ENCODE results near the gene DESI1. TPM values are rescaled to one million over a fixed set of nuclear protein-coding genes. Genes with fewer than 3 reads are reported as not detected.

DESI1 gene
- polyA plus RNA-seq, 1 of the 3 experiments (the other 2 are of a cell fraction) = 8.2 TPM

DNA sequence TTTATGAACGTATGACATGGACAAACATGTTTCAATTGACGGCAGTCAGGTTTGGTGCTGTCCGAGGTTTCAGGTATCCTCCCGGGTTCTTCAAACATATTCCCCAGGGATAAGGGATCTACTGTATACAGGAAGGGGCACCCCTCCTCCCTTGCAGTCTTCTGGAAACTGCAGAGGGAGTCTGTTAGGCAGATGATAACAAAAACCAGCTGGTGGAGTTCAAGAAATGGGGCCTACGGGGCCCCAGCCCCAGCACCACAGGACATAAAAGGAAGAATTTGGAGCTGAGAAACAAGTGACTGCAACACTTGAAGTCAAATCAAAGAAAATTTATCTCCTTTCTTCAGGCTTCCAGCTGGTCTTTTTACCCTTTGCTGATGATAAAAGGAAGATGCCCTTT is 35.7 kb upstream of the DESI1 start:
- no peaks in the 10 kb centered on the region for H3K27me3 ChIP-seq (ENCODE audit: insufficient read depth)
- H3K9me3 ChIP-seq = no peaks in the 10 kb centered on the region
- 82% methylated on average over 5 of the region's 5 CpGs for WGBS (ENCODE audit: low lambda C conversion rate)
- no peaks in the 10 kb centered on the region for H3K4me1 ChIP-seq (ENCODE audit: control insufficient read depth in 1 of 2, insufficient read depth in 2 of 2, low read depth in 1 of 2, low read length in 1 of 2)
- TF ChIP-seq CHD2 (IDR thresholded peaks at IDR 0.05; ENCODE audit: low read length, partially characterized antibody) (no peak), SIN3A (IDR thresholded peaks at IDR 0.05; ENCODE audit: borderline replicate concordance, low read depth, low read length) (no peak), RFX5 (IDR thresholded peaks at IDR 0.05; ENCODE audit: low read length) (no peak), MXI1 (IDR thresholded peaks at IDR 0.05; ENCODE audit: low read depth, low read length) (no peak), YY1 (IDR thresholded peaks at IDR 0.05; ENCODE audit: low read depth) (no peak), TEAD4 (IDR thresholded peaks at IDR 0.05; ENCODE audit: borderline replicate concordance, insufficient read depth) (no peak), EZH2phosphoT487 (IDR thresholded peaks at IDR 0.05; ENCODE audit: borderline replicate concordance, low read depth) (no peak), NRF1 (IDR thresholded peaks at IDR 0.05; ENCODE audit: low read depth, low read length) (no peak), FOSL2 (IDR thresholded peaks at IDR 0.05; ENCODE audit: borderline replicate concordance, low read depth) (no peak), FOXM1 (IDR thresholded peaks at IDR 0.05; ENCODE audit: low read depth) (no peak), TAF1 (IDR thresholded peaks at IDR 0.05; ENCODE audit: borderline replicate concordance, low read depth, low read length) (no peak), RAD21 (IDR thresholded peaks at IDR 0.05; ENCODE audit: low read length) (no peak), SMC3 (IDR thresholded peaks at IDR 0.05; ENCODE audit: low read depth, low read length) (no peak), RCOR1 (IDR thresholded peaks at IDR 0.05; ENCODE audit: low read length) (no peak)
- TF ChIP-seq, protein P1, sequence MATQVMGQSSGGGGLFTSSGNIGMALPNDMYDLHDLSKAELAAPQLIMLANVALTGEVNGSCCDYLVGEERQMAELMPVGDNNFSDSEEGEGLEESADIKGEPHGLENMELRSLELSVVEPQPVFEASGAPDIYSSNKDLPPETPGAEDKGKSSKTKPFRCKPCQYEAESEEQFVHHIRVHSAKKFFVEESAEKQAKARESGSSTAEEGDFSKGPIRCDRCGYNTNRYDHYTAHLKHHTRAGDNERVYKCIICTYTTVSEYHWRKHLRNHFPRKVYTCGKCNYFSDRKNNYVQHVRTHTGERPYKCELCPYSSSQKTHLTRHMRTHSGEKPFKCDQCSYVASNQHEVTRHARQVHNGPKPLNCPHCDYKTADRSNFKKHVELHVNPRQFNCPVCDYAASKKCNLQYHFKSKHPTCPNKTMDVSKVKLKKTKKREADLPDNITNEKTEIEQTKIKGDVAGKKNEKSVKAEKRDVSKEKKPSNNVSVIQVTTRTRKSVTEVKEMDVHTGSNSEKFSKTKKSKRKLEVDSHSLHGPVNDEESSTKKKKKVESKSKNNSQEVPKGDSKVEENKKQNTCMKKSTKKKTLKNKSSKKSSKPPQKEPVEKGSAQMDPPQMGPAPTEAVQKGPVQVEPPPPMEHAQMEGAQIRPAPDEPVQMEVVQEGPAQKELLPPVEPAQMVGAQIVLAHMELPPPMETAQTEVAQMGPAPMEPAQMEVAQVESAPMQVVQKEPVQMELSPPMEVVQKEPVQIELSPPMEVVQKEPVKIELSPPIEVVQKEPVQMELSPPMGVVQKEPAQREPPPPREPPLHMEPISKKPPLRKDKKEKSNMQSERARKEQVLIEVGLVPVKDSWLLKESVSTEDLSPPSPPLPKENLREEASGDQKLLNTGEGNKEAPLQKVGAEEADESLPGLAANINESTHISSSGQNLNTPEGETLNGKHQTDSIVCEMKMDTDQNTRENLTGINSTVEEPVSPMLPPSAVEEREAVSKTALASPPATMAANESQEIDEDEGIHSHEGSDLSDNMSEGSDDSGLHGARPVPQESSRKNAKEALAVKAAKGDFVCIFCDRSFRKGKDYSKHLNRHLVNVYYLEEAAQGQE (IDR thresholded peaks at IDR 0.05; ENCODE audit: low read depth, low read length) = no peak
- TF ChIP-seq, protein P2, sequence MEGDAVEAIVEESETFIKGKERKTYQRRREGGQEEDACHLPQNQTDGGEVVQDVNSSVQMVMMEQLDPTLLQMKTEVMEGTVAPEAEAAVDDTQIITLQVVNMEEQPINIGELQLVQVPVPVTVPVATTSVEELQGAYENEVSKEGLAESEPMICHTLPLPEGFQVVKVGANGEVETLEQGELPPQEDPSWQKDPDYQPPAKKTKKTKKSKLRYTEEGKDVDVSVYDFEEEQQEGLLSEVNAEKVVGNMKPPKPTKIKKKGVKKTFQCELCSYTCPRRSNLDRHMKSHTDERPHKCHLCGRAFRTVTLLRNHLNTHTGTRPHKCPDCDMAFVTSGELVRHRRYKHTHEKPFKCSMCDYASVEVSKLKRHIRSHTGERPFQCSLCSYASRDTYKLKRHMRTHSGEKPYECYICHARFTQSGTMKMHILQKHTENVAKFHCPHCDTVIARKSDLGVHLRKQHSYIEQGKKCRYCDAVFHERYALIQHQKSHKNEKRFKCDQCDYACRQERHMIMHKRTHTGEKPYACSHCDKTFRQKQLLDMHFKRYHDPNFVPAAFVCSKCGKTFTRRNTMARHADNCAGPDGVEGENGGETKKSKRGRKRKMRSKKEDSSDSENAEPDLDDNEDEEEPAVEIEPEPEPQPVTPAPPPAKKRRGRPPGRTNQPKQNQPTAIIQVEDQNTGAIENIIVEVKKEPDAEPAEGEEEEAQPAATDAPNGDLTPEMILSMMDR (IDR thresholded peaks at IDR 0.05) = no peak
- TF ChIP-seq, protein P3, sequence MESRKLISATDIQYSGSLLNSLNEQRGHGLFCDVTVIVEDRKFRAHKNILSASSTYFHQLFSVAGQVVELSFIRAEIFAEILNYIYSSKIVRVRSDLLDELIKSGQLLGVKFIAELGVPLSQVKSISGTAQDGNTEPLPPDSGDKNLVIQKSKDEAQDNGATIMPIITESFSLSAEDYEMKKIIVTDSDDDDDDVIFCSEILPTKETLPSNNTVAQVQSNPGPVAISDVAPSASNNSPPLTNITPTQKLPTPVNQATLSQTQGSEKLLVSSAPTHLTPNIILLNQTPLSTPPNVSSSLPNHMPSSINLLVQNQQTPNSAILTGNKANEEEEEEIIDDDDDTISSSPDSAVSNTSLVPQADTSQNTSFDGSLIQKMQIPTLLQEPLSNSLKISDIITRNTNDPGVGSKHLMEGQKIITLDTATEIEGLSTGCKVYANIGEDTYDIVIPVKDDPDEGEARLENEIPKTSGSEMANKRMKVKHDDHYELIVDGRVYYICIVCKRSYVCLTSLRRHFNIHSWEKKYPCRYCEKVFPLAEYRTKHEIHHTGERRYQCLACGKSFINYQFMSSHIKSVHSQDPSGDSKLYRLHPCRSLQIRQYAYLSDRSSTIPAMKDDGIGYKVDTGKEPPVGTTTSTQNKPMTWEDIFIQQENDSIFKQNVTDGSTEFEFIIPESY (IDR thresholded peaks at IDR 0.05; ENCODE audit: borderline replicate concordance, low read depth) = no peak
- TF ChIP-seq, protein P4, sequence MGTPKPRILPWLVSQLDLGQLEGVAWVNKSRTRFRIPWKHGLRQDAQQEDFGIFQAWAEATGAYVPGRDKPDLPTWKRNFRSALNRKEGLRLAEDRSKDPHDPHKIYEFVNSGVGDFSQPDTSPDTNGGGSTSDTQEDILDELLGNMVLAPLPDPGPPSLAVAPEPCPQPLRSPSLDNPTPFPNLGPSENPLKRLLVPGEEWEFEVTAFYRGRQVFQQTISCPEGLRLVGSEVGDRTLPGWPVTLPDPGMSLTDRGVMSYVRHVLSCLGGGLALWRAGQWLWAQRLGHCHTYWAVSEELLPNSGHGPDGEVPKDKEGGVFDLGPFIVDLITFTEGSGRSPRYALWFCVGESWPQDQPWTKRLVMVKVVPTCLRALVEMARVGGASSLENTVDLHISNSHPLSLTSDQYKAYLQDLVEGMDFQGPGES (IDR thresholded peaks at IDR 0.05; ENCODE audit: low read depth, low read length) = no peak
- TF ChIP-seq, protein P5, sequence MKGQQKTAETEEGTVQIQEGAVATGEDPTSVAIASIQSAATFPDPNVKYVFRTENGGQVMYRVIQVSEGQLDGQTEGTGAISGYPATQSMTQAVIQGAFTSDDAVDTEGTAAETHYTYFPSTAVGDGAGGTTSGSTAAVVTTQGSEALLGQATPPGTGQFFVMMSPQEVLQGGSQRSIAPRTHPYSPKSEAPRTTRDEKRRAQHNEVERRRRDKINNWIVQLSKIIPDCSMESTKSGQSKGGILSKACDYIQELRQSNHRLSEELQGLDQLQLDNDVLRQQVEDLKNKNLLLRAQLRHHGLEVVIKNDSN (IDR thresholded peaks at IDR 0.05; ENCODE audit: borderline replicate concordance, low read depth) = no peak
- TF ChIP-seq, protein P6, sequence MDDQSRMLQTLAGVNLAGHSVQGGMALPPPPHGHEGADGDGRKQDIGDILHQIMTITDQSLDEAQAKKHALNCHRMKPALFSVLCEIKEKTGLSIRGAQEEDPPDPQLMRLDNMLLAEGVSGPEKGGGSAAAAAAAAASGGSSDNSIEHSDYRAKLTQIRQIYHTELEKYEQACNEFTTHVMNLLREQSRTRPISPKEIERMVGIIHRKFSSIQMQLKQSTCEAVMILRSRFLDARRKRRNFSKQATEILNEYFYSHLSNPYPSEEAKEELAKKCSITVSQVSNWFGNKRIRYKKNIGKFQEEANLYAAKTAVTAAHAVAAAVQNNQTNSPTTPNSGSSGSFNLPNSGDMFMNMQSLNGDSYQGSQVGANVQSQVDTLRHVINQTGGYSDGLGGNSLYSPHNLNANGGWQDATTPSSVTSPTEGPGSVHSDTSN (IDR thresholded peaks at IDR 0.05) = no peak
- H3K4me2 ChIP-seq = no peak overlapping the region
- H2AFZ ChIP-seq (ENCODE audit: low read depth) = no peak overlapping the region
- ChIA-PET POLR2A (no interaction called here), CTCF (no interaction called here)
- no peak overlapping the region for H3K27ac ChIP-seq (ENCODE audit: low read depth in 2 of 2, low read length in 1 of 2)
- no peak for DNase-seq
- no peak overlapping the region for H3K9ac ChIP-seq
- H3K9me2 ChIP-seq = no peaks in the 10 kb centered on the region
- peaks cover 22 to 47% of the 10 kb centered on the region in 2 experiments for H3K36me3 ChIP-seq (replicated peaks in 1 of 2; ENCODE audit: control insufficient read depth in 1 of 2, insufficient read depth in 2 of 2, low read length in 1 of 2)
- H4K20me1 ChIP-seq (ENCODE audit: insufficient read depth) = no peaks in the 10 kb centered on the region
- H3F3A ChIP-seq (replicated peaks; ENCODE audit: insufficient read depth) = no peaks in the 10 kb centered on the region
- no peak overlapping the region for H3K4me3 ChIP-seq (ENCODE audit: low read depth in 2 of 2, low read length in 1 of 2)
- H3K79me2 ChIP-seq (ENCODE audit: insufficient read depth) = 0 out of 2 replicates have a peak, but pooled peaks cover 4% of the 10 kb centered on the region
